AG10803 (cell line): ENCODE data around the gene ANKRD29.

Source experiments
- DNase-seq: peaks from one replicate; pipeline ENCODE4 v3.0.0; 2010; ENCODE audit warnings: low read depth
- H3K4me3 ChIP-seq: 2 replicates; pipeline ENCODE4 v1.5.1; 2011; ENCODE audit warnings: mild to moderate bottlenecking, low read length, control low read depth
- TF ChIP-seq, protein P1 (sequence below): conservative IDR thresholded peaks from 2 replicates; pipeline ENCODE4 v1.5.1; 2011; ENCODE audit warnings: mild to moderate bottlenecking, low read length, control low read depth, inconsistent platforms

Gene ANKRD29

DNA sequence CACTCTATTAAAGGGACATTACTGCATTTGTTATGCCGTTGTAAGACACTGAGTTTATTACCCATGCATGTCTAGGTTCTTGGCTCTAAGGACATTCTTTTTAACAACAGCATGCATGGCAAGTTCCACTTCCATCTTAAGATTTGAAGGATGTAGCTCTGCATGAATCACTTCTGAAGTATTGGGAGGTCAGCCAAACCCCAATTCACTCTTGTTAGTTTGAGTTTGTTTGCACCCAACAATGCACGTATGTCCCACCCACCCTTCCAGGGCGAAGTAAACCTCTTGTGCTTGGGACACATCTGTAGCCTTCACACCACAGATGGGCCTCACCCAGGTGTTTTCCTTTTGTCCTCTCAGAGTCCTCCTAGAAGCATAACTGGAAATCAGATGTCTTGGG, 21.0 kb upstream of the ANKRD29 start:
- no peak for DNase-seq
- TF ChIP-seq, protein P1, sequence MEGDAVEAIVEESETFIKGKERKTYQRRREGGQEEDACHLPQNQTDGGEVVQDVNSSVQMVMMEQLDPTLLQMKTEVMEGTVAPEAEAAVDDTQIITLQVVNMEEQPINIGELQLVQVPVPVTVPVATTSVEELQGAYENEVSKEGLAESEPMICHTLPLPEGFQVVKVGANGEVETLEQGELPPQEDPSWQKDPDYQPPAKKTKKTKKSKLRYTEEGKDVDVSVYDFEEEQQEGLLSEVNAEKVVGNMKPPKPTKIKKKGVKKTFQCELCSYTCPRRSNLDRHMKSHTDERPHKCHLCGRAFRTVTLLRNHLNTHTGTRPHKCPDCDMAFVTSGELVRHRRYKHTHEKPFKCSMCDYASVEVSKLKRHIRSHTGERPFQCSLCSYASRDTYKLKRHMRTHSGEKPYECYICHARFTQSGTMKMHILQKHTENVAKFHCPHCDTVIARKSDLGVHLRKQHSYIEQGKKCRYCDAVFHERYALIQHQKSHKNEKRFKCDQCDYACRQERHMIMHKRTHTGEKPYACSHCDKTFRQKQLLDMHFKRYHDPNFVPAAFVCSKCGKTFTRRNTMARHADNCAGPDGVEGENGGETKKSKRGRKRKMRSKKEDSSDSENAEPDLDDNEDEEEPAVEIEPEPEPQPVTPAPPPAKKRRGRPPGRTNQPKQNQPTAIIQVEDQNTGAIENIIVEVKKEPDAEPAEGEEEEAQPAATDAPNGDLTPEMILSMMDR = no peak
- H3K4me3 ChIP-seq = no peak overlapping the region

DNA sequence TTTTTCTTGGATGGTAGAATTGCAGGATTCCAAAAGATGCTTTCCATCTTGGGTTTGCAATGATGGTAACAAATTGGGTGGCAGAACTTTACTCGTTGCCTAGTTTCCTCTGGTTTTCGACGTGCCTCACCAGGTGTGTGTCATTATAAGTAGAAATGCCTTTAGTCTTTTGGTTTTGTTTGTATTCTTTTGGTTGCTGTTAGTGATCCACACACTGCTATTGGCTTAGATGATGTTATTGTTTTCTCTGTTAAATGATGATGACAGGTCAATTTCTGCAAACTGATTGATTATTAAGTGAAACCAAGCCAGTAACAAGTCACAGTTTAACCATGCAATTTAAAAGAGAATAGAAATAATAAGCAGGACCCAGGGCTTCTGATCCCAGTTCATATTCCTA, 20.4 kb upstream of the ANKRD29 start:
- no peak for DNase-seq
- TF ChIP-seq, protein P1 = no peak

DNA sequence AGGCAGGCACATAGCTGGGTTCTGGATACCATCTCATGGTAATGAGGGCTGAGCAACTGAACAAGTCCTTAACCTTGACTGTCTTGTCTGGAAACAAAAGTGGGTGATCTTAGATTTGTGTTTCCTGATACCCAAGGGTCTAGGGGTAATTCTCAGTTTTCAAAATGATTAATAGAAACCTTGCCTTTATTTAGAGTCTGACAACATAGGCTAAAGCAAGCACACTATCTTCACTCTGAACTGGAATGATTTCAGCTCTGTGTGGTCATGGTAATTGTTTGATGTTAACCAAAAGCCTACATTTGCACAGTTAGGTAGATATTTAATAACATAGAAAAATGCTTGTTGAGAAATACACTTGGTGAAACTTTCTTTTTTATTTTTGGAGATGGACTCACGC, 19.8 kb upstream of the ANKRD29 start:
- no peak overlapping the region for H3K4me3 ChIP-seq
- DNase-seq = no peak
- TF ChIP-seq, protein P1 = no peak

More for the DNA sequence above, 20.4 kb upstream of the ANKRD29 start:
- no peak overlapping the region for H3K4me3 ChIP-seq

DNA sequence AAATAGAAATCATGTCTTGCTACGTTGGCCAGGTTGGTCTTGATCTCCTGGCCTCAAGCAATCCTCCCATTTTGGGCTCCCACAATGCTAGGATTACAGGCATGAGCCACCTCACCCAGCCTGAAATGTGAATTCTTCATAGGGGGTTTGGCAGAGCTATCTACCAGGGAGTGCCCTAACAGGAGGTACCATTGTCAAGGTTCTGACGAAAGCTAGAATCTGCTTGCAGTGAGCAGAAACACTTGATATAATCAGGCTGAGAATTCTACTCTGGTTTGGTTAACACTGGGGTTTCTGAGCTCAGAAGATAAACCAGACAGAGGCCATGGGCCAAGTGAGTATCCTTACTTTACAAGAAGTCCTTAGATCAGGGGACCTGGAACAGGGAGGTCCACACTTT, 19.3 kb upstream of the ANKRD29 start:
- DNase-seq = no peak
- H3K4me3 ChIP-seq = no peak overlapping the region
- TF ChIP-seq, protein P1 = no peak

DNA sequence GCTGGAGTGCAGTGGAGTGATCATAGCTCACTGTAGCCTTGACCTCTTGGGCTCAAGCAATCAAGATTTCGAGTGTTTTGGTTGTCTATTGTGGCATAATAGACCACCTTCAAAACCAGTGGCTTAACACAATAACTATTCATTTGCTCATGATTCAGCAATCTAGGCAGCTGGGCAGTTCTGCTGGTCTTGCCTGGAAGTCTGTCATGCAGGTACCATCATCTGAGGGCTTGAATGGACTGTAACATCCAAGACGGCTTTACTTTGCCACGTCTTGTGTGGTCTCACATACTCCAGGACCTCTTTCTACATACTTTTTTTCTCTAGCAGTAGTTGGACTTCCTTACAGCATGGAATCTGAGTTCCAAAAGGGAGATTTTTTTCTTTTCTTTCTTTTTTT, 13.2 kb upstream of the ANKRD29 start:
- no peak overlapping the region for H3K4me3 ChIP-seq
- no peak for DNase-seq
- TF ChIP-seq, protein P1 = no peak

DNA sequence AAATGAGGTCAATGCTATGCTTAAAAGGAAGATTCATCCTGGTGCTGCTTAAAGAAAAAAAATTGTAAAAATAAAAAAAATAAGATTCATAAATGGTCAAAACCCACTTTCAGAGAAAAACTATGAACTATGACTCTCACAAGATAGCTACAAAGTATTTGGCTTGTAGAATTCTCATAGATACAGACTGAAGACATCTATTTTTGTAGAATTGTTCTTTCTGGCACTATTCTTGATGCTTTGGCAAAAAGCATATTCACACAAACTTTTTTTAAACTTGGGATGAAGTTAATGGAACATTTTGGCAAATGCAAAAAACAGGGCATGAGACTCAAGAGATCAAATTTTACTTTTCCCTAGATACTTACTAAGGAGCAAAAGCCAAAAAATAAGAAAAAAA, 12.5 kb upstream of the ANKRD29 start:
- no peak overlapping the region for H3K4me3 ChIP-seq
- TF ChIP-seq, protein P1 = no peak
- no peak for DNase-seq

DNA sequence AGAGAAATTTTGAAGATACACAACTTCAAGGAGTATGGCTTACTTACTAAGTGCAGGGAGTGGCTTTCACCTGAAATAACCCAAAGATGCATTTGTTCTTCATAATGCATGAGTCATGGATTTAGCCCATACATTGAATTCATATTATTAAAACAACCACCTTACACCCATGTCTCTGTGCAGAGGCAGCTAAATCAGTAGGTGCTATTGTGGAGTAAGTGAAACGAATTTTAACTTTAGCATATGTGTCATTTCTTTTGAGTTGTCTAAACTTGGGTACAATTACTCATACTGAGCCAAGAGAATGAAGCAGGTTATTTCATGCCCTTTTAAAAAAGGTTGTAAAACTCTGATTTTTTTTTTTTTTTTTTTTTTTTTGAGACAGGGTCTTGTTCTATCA, 11.0 kb upstream of the ANKRD29 start:
- TF ChIP-seq, protein P1 = no peak
- no peak for DNase-seq
- H3K4me3 ChIP-seq = no peak overlapping the region
